Measurements from ENCODE around the gene FAXC.
"Not testable (repeated sequence)": the region's sequence is repeated elsewhere in the genome, so short reads cannot be mapped to it uniquely, and the experiment has no call there.

FAXC gene

GRCh38 chr6:99341862-99342455 lies 7.5 kb downstream of the FAXC start:
- no peak for DNase-seq (ENCODE audit: low spot score)

GRCh38 chr6:99338188-99338587 lies 11.3 kb downstream of the FAXC start:
- DNase-seq (ENCODE audit: low spot score) = peak; percentile 13

GRCh38 chr6:99335298-99335697 lies 14.2 kb downstream of the FAXC start:
- DNase-seq (ENCODE audit: low spot score) = not testable (repeated sequence)

- DNase-seq (ENCODE audit: low spot score) = peak; percentile 71
Observed at GRCh38 chr6:99334526-99335127, 14.8 kb downstream of the FAXC start.

GRCh38 chr6:99333068-99333467 lies 16.4 kb downstream of the FAXC start:
- DNase-seq (ENCODE audit: low spot score) = no peak

- DNase-seq (ENCODE audit: low spot score) = no peak
Observed at GRCh38 chr6:99331531-99331930, 17.9 kb downstream of the FAXC start.

- peak; percentile 68 for DNase-seq (ENCODE audit: low spot score)
Observed at GRCh38 chr6:99330159-99330558, 19.3 kb downstream of the FAXC start.

- DNase-seq (ENCODE audit: low spot score) = no peak
Observed at GRCh38 chr6:99324996-99325395, 24.5 kb downstream of the FAXC start.

GRCh38 chr6:99318566-99318965 lies 30.9 kb downstream of the FAXC start:
- DNase-seq (ENCODE audit: low spot score) = no peak

- DNase-seq (ENCODE audit: low spot score) = no peak
Observed at GRCh38 chr6:99312354-99312753, 37.1 kb downstream of the FAXC start.

GRCh38 chr6:99310553-99310952 lies 38.9 kb downstream of the FAXC start:
- DNase-seq (ENCODE audit: low spot score) = no peak

- DNase-seq (ENCODE audit: low spot score) = no peak
Observed at GRCh38 chr6:99309557-99309956, 39.9 kb downstream of the FAXC start.

GRCh38 chr6:99308788-99309187 lies 40.7 kb downstream of the FAXC start:
- DNase-seq (ENCODE audit: low spot score) = no peak

- no peak for DNase-seq (ENCODE audit: low spot score)
Observed at GRCh38 chr6:99307295-99307907, 42.1 kb downstream of the FAXC start.

- no peak for DNase-seq (ENCODE audit: low spot score)
Observed at GRCh38 chr6:99306341-99306740, 43.1 kb downstream of the FAXC start.

- no peak for DNase-seq (ENCODE audit: low spot score)
Observed at GRCh38 chr6:99305021-99305554, 44.4 kb downstream of the FAXC start.

GRCh38 chr6:99297415-99297814 lies 52.1 kb downstream of the FAXC start:
- DNase-seq (ENCODE audit: low spot score) = no peak

GRCh38 chr6:99297006-99297405 lies 52.5 kb downstream of the FAXC start:
- DNase-seq (ENCODE audit: low spot score) = no peak

- DNase-seq (ENCODE audit: low spot score) = no peak
Observed at GRCh38 chr6:99296261-99296660, 53.2 kb downstream of the FAXC start.

- DNase-seq (ENCODE audit: low spot score) = no peak
Observed at GRCh38 chr6:99295276-99295675, 54.2 kb downstream of the FAXC start.

- DNase-seq (ENCODE audit: low spot score) = peak; percentile 56
Observed at GRCh38 chr6:99294786-99295185, 54.7 kb downstream of the FAXC start.

- DNase-seq (ENCODE audit: low spot score) = no peak
Observed at GRCh38 chr6:99289701-99290100, 59.8 kb downstream of the FAXC start.

- no peak for DNase-seq (ENCODE audit: low spot score)
Observed at GRCh38 chr6:99288668-99289067, 60.8 kb downstream of the FAXC start.
